ENCODE data around the gene CDKN1C.

CDKN1C gene

DNA sequence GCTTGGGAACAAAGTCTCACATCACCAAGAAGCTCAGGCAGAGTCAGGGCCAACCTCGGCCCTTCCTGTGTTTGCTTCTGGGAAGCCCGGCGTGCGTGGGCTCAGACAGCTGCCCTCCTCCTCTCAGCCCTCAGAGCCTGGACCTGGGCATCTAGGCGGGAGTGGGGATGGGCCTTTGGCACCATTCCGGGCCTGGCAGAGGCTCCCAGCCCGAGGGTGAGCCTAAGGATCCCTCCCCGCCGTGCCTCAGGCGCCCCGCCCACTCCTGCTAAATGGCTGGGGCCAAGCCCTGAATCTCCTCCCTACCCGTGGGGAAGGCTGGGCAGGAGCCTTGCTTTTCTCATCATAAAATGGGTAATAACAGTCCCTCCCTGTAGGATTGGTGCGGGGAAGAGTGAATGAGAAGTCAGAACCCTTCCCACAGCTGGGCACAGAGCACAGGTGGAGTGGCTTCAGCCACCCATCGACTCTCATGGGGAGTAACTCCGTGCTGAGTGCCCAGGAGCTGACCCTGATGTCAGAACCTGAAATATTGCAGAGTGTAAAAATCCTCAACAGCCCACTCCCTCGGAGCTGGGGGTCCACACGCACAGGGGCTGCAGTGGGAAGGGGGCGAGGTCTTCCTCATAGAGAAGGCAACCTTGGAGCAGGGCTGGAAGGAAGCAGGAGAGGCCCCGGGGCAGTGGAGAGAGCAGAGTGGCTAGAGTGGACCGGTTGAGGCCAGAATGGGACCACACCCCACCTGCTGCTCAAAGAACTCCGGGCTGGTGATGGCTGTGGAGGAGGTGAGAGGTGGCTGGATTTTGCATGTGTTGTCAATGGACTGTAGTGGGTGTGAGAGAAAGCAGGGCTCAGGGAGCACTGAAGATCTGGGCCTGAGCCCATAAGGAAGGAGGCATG, 18.8 kb upstream of the CDKN1C start:
- DNase-seq, result no peak

DNA sequence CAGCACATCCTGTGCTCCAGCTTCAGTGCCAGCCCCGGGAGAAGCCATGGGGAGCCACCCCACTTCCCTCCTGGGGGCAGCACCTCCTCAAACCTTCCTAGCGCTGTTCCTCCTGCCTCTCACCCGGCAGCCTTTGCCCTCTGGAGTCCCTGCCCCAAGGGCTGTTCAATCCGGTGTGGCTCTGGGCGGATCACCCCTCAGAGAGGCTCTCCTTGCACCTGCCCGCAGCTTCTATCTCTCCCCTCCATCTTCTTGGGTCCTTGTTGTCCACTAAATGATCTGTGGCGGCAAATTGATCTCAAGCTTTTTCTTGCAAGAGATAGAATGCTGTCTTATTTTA, 18.1 kb upstream of the CDKN1C start:
- DNase-seq, result no peak

DNA sequence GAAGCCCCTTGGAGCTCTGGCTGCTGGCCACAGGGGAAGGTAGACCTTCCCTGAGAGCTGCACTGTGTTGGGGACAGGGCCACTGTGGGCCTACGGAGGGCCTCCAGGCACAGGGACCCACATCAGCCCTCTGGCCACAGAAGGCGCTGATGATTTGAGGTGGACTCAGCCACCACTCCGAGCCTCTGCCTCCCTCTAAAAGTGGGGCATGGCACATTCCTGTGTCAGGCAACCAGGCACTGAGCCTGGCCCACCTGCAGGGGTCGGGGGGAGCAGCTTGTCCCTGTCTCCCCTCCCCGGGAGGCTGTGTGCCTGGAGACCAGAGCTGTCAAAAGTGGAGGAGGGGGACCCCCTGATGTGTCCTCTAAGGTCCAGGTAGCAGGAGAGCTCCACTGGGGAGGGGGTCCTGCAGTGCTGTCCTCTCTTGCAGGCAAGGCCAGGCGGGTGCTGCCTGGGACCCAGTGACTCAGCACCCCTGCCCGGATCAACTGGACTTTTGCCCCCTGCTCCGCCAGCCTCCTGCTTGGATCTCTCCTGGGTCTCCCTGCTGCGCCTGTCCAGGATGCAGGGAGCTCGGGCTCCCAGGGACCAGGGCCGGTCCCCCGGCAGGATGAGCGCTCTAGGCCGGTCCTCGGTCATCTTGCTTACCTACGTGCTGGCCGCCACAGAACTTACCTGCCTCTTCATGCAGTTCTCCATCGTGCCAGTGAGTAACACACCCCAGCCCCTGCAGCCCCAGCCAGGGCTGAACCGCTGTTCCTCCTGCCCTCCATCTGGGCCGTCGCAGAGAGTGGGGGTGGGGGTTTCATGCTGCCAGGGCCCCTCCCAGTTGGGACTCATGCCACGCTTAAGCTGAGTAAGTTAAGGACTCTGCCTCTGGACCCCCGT, 17.5 kb upstream of the CDKN1C start:
- DNase-seq, result no peak

DNA sequence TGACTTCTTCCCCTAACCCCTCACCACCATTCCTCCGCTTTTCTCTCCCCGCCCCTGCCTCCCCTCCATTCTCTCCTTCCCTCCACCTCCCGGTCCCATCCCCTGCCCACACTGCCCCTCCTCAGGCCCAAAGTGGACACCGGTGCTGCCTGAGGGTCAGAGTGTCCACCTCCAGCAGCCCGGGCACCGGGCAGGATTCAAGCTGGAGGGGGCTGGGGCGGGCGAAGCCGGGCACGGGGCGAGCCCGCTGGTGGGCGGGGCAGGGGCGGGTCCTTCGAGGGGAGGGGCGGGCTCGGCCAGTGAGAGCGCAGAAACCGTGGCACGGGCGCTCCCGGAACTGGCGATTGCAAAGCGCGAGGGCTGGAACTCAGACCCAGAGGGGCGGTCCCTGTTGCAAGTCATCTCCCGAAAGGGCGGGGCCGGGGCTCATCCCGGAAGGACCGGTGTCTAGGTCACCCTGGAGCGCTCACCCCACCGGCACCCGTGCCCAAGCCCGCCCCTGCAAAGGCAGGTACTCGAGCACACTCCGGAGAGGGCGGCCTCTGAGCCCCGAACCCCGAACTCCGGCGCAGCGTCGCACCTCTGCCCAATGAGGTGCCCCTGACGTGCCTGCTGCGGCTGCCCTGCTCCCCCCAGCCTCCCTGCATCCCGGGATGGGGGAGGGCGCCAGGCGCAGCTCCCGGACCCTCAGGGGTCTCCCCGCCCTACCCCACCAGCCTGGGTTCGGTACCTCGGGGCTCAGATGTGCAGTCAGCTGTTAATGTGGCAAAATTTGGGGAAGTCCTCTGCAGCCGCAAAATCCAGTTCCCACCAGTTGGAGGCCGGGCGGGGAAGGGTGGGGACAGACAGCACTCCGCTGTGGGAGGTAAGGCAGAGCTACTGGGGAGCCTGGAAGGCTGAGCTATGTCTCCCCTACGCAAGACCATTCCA, 16.5 kb upstream of the CDKN1C start:
- peak; percentile 83 for DNase-seq

DNA sequence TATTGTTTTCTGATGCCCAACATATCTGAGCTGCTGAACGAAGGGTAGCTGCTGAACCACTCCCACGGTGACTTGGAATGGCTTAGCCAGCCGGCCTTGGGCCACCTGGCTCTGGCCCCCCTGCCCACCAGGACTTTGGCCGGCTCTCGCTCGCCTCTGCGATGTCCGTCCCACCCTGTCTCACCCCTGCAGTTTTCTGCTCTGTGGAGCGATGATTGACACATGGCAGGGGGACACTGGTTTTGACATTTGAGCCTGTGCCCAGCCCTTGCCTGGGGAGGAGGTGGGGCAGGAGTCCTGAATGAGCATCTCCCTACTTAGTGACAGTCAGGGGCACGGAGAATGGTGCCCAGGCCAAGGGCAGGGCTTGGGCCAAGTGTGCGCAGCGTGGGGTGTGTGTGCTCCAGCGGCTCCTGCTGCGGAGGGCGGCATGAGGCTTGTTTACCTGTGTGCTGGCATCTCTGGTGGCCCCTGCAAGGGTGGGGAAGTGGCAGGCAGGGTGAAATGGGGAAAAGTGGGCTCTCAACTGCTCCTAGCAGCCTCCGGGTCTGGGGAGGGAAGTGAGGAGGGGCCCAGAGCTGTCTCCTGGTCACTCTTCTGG, 15.7 kb upstream of the CDKN1C start:
- no peak for DNase-seq

DNA sequence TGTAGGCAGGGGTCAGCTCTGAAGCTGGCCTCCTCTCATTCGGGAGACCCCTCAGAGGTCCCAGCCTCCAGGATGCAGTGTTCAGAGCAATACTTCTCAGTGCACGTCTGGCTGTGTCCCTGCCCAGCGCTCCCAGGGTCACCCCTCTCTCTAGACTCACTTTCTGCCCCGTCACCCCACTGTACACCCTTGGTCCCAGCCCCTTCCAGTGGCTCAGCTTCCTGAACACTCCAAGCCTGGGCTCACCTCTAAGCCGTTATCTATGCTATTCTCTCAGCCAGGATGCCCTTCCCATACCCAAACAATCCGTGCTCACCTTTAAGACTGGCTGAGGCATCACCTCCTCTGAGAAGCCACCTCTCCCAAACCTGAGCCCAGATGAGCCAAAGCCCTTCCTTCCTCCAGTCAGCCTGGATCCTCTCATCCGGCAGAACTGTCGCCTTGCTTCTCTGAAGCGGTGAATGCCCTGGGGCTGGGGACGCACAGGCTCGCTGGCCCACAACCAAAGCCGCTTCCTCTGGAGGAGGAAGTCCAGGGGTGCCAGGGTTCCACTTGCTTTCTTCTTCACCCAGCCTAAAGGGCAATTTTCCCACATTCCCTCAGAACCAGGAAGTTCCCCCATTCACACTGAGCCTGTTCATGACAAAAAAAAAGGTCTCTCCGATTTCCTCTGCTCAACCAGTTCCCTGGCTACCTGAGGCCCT, 13.7 kb upstream of the CDKN1C start:
- no peak for DNase-seq

DNA sequence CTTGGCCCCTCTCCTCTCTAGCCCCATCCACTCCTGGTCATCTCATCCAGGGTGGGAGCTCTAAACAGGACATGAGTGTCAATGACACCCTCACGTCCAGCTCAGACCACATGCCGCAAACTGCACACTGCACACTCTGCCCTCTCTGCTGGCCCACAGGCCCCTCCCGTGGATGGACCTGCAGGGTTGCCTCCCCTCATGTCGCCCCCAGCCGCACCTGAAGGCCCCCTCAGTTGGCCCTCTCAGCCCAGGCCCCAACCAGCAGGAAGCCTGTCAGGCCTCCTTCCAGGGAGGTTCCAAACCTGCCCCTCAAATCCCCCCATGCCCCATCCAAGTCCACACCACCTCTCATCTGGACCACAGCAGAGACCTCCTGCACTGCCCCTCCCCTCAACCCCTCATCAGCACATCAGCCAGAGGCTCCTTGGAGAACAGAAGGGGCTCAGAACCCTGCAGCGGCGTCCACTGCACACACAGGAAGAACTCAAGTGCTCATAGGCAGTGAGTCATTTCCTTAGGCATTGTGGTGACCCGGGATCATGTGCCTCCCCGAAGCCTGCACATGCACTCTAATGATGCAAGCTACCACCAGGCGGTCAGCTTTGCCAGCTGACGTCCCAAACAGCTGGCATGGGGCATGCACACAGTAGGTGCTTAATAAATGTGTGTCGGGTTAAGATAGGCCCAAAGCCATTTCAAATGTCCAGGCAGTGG, 12.9 kb upstream of the CDKN1C start:
- DNase-seq, result no peak

DNA sequence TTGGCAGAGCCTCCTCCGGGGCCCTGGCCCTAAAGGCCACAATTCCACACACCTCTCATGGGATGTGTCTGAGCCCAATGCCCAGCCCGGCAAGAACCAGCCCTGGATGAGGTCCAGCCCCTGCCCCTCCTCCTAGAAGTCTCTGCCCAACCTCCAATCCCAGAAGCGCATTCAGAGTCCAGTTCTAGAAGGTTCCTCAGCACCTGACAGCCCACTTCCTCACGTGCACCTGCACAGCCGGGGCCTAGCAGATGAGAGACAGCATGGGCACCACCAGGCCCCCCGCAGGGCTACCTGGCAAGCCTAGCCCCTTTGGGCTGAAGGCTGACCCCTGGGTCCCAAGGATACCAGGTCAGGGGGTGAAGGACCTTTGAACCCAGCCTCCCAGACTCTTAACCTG, 11.5 kb upstream of the CDKN1C start:
- DNase-seq, result no peak

DNA sequence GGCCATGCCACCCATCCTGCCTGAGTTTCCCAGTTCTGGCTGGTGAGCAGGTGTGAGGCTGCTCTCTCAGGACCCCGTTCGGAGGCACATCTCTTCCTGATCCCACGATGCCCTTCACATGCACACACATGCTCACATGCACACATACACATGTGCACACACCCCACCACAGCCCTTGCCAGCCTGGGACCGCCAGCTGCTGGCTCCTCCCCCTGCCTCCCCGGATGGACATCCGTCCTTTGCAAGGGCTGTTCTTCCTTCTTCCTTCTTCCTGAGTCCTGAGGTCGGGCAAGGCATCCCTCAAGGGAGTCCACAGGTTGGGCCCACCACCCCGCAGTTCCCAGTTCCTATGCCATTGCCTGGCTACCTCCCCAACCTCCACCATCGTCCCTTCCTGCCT, 10.5 kb upstream of the CDKN1C start:
- DNase-seq, result no peak

DNA sequence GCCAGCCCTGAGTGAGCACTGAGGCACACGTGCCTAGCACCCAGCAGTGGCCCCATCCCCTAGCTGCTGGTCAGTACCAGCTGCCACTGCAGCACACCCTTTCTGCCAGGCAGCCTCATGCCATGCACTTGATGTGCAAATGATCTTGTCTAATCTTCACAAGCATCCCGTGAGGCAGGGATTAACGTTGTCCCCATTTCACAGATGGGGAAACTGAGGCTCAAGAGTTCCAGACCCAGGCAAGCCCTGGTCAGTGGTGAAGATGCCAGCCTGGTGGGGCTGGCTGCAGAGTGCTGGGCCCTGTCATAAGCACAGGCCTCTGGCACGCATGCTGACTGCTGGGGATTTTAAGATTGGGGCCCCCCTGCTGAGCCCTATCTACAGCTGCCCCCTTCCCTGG, 8.4 kb upstream of the CDKN1C start:
- no peak for DNase-seq

DNA sequence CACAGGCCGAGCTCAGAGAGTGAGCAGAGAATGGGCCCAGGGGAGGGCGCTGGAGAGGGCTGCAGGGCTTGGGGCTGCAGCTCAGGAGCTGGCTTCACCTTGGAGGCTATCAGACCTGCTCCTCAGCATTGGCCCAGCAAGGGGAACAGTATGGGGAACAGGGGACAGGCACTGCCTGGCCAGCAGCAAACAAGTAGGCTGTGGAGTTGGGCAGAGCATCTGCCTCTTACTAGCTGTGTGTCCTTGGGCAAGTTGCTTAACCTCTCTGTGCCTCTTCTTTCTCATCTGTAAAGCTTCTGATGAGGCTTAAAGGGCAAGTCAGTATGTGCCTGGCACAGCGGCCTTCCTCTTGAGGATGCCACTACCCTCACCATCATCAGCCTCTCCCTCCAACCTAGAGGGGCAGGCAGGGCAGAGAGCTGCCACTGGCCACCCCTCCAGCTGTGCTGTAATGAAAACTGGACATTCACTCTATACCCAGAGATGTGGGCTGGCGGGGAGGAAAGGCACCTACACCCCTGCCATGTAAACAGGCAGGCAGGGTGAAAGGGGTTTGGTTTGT, 7.5 kb upstream of the CDKN1C start:
- DNase-seq, result no peak

DNA sequence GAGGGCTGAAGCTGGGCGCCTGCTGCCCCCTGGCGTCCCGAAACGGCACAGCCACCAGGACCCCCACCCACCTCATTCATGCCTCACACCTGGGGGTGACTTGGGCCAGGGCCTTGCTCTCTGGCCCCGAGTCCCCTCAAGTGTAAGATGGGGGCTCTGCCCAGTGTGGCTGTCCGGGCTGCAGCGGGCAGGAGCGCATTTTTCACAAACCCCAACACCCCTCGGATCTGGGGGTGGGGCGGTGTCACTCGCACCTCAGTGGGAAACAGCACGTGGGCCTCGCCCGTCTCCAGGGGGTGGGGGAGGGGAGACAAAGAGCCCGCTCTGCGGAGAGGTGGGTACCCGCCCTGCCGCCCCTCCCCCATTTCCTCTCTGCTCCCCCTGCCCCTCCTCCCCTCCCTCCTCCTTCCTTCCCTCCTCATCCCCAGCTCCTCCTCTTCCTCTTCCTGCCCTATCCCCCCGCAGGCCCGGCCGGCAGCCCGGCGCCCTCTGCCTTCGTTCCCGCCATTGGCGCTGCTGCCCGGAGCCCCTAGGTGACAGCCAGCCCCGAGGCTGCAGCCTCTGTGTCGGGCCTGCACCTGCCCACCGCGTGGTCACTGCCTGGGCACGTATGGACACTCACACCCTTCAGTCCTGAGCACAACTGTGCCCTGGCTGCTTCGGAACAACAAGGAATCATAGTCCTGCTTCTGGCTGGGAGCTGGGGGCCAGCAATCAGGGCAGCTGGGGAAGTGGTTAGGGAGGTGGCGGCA, 6.8 kb upstream of the CDKN1C start:
- DNase-seq, result peak; percentile 76

DNA sequence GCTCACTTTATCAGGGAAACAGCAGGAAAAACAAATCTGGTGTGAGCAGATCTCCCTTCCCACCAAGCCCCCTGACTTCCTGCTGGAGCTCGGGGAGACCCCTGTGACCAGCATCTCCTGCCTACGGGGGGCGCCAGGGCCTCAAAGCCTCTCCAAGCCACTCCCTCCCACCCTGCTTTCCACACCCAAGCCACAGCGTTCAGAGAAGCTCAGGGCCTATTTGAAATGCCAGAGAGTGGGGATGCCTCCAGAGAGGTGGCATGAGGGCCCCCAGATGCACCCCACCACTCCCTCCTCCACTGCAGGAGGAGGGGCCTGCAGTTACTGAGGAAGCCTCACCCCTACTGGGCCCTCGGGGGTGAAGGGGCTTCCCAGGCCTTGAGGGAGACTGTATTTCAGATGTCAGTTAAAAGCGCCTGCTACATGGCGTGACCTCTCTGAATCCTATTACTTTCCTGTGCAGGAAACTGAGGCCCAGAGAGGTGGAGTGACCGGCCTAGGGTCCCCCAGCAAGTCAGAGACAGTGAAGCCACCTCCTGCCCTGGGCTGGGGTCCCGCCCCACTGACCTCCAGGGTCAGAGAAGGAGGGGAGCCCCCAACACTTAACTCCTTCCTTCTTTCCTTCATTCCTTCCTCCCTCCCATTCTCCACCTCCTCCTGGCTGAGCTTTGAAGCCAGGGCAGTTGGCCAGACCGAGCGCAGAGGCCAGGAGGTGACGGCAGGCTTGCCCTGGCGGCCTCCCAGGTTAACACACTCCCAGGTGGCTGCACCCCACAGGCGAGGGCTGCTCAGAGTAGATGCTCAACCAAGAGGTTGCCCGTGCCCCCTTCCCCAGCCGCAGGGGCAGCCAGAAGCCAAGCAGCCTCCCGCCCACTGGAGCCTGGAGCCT, 6.0 kb upstream of the CDKN1C start:
- DNase-seq, result no peak

DNA sequence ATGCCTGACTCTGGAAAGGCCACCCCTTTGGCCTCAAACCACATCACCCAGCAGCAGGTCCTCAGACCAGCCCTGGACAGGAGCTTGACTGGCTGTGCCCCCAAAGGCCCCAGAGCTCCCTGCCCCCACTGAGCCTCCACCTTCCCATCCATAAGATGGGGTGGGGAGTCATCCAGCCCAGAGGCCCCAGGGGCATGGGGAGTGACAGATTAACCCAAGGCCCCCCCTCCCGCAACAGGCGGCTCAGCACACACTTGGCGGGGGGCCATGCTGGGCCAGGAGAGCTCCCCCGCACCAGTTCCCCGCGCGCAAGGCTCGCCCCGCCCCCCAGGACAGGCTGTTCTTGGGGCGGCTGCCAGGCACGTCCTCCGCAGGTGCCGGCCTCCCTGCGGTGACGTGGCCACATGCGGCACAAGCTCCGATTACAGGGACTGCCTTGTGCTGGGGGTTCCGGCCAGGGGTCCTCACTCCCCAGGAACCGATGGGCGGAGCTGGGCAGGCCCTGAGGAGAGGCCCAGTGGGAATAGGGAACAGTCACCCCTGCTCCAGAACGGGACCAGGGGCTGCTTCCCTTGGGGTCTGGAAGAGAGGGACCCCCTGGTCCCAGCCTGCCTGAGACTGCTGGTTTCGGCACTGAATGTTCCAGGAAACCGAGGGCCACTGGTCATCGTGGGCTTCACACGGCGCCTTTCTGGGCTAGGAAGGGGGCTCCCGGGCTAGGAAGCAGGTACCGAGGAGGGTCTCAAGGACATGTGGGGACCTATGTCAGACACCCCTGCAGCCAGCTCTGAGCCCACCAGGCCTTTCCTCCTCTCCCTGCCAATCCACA, 5.1 kb upstream of the CDKN1C start:
- DNase-seq, result peak; percentile 68

DNA sequence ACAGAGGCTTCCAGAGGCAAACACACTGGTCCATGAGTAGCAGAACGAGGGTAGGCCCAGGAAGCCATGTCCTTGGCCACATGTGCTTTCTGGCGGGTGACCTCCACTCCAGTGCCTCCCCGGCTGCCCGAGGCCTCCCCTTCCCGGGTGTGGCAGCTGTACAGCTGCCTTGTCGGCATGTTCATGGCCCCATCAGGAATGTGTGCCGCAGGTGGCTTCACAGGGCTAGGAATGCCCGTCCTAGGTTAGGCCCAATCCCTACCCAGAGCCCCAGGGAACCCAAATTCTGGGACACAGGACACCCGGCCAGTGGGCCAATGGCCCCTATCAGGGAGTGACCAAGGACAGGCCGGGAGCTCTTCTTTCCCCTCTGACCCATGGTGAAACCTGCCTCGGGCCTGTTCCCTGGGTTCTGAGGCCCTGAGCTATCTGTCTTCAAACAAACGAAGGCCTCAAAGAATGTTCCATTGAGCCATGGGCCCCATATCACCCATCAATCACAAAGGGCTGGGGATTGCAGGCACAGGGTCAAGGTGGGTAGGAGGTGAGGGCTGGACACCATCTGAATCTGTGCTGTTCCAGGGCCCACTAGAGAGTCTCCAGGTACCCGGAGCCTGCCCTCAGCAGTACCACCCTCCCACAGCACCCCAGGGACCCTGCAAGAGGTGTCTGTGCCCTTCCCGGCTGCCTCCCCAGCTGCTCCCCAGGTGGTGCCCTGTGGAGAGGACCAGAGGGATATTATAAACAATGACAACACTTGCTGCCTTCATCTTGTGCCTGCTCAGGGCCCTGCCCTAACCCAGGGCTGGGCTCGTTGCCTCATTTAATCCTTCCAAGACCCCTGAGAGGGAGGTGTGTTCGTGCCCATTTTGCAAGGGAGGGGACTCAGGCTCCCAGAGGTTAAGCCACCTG, 4.0 kb upstream of the CDKN1C start:
- no peak for DNase-seq

DNA sequence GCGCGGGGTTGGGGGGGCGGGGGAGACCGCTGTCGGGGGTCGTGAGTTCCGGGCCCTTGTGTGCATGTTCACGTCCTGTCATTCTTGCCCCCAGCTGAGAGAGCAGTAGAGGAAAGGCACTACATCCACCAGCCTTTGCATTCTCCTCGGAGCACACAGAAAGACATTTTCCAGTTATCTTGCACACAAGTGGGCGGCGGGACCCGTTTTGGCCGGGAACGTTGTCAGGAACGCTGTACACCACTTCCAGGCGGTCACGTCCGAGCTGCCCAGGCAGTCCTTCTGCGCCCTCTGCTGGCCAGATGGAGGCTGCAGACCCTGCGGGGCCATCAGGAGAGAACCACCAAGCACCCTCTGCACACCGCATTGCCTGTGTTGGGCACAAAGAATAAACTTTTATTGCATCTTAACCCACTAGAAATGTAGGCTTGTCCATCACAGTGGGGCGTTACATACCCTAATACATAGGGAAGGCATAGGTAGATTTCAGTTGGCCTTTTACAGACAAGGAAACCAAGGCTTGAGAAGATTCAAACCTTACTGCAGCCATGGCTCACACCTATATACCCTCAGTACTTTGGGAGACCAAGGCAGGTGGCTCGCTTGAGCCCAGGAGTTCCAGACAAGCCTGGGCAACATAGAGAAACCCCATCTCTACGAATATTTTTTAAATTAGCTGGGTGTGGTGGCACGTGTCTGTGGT, 2.8 kb upstream of the CDKN1C start:
- DNase-seq, result peak; percentile 72
